SU-DHL-6 (cell line): ENCODE measurements around the gene PHOX2B.

Experiments
- H2AFZ ChIP-seq: fragments of 200-600 bp; sonication (generic); 2 replicates; pipeline ENCODE4 v1.6.1; 2014; ENCODE audit warnings: low read depth, mild to moderate bottlenecking, moderate library complexity, mixed read lengths, antibody characterized with exemption, low read length; ENCODE audit not compliant: severe bottlenecking
- H3F3A ChIP-seq: fragments of 200-600 bp; shearing (Covaris generic); 2 replicates; pipeline ENCODE4 v1.6.0; 2016; ENCODE audit warnings: antibody characterized with exemption, mild to moderate bottlenecking; ENCODE audit not compliant: insufficient read depth
- H3K27ac ChIP-seq: fragments of 200-600 bp; sonication (generic); 2 replicates; pipeline ENCODE4 v1.5.1; 2016; ENCODE audit warnings: low read depth, mild to moderate bottlenecking, low read length, moderate library complexity, mixed read lengths
- H3K27me3 ChIP-seq: fragments of 200-600 bp; sonication (generic), shearing (Covaris generic); 2 replicates; pipeline ENCODE4 v1.6.0; 2014; ENCODE audit warnings: mild to moderate bottlenecking, low read length
- H3K36me3 ChIP-seq: fragments of 200-600 bp; sonication (generic); 2 replicates; pipeline ENCODE4 v1.6.1; 2014; ENCODE audit warnings: mild to moderate bottlenecking, low read length, mixed read lengths
- H3K4me2 ChIP-seq: fragments of 300-600, 200-600 bp; shearing (Covaris generic), sonication (generic); 2 replicates; pipeline ENCODE4 v1.6.0; 2014; ENCODE audit warnings: low read length, low read depth, mild to moderate bottlenecking; ENCODE audit not compliant: poor library complexity, severe bottlenecking
- H3K4me3 ChIP-seq: fragments of 200-600 bp; sonication (generic); 2 replicates; pipeline ENCODE4 v1.5.1; 2014; ENCODE audit warnings: antibody characterized with exemption, low read length, mild to moderate bottlenecking, mixed read lengths; ENCODE audit not compliant: insufficient read depth, poor library complexity, severe bottlenecking
- H3K79me2 ChIP-seq: fragments of 200-600 bp; sonication (generic); 2 replicates; pipeline ENCODE4 v1.6.1; 2014; ENCODE audit warnings: mild to moderate bottlenecking, low read length, moderate library complexity; ENCODE audit not compliant: insufficient read depth
- H3K9ac ChIP-seq: fragments of 200-600 bp; sonication (generic); 2 replicates; pipeline ENCODE4 v1.7.0; 2014; ENCODE audit warnings: mild to moderate bottlenecking, low read length
- H3K9me2 ChIP-seq: fragments of 200-600 bp; sonication (generic); replicated peaks from 2 replicates; pipeline ENCODE4 v1.6.1; 2014; ENCODE audit warnings: low read length; ENCODE audit not compliant: insufficient read depth
- H3K9me3 ChIP-seq: fragments of 200-600 bp; sonication (generic); 2 replicates; pipeline ENCODE4 v1.6.1; 2014; ENCODE audit warnings: low read length, mixed read lengths; ENCODE audit not compliant: insufficient read depth
- H4K20me1 ChIP-seq: fragments of 200-600 bp; sonication (generic); 2 replicates; pipeline ENCODE4 v1.6.1; 2014; ENCODE audit warnings: low read depth, mild to moderate bottlenecking, antibody characterized with exemption, low read length, moderate library complexity, mixed read lengths
- CTCF ChIP-seq: fragments of 200-600 bp; sonication (generic); IDR thresholded peaks from one replicate; pipeline ENCODE4 v1.5.1; 2017; ENCODE audit warnings: antibody characterized with exemption, mild to moderate bottlenecking, low read length, moderate library complexity; ENCODE audit not compliant: insufficient read depth, poor library complexity, severe bottlenecking
- EZH2phosphoT487 ChIP-seq: fragments of 200-600 bp; sonication (generic), shearing (Covaris generic); conservative IDR thresholded peaks from 2 replicates; pipeline ENCODE4 v1.6.1; 2018; ENCODE audit warnings: mild to moderate bottlenecking, antibody characterized with exemption, low read length, moderate library complexity, mixed read lengths

The PHOX2B gene

GRCh38 chr4:41787931-41788330, 39.4 kb upstream of the PHOX2B start:
- Histone ChIP-seq H3K9ac (no peak overlapping the region), H2AFZ (no peak overlapping the region), H3K27me3 (no peaks in the 10 kb centered on the region)

GRCh38 chr4:41785665-41786064, 37.1 kb upstream of the PHOX2B start:
- Histone ChIP-seq H3K4me2 (no peak overlapping the region), H2AFZ (no peak overlapping the region), H3K36me3 (no peaks in the 10 kb centered on the region), H4K20me1 (no peaks in the 10 kb centered on the region), H3F3A (no peaks in the 10 kb centered on the region), H3K79me2 (no peaks in the 10 kb centered on the region), H3K27me3 (no peaks in the 10 kb centered on the region), H3K9ac (no peak overlapping the region), H3K27ac (no peak overlapping the region), H3K4me3 (no peak overlapping the region), H3K9me2 (no peaks in the 10 kb centered on the region), H3K9me3 (no peaks in the 10 kb centered on the region)
- TF ChIP-seq EZH2phosphoT487: no peak
- TF ChIP-seq CTCF: no peak

More at GRCh38 chr4:41787931-41788330, 39.4 kb upstream of the PHOX2B start:
- no peak overlapping the region for H3K4me2 ChIP-seq
- H3K9me2 ChIP-seq: no peaks in the 10 kb centered on the region
- H3K4me3 ChIP-seq: no peak overlapping the region
- H3K79me2 ChIP-seq: no peaks in the 10 kb centered on the region
- H3K9me3 ChIP-seq: no peaks in the 10 kb centered on the region
- H3F3A ChIP-seq: no peaks in the 10 kb centered on the region
- no peaks in the 10 kb centered on the region for H4K20me1 ChIP-seq
- TF ChIP-seq CTCF (no peak), EZH2phosphoT487 (no peak)
- H3K27ac ChIP-seq: no peak overlapping the region
- no peaks in the 10 kb centered on the region for H3K36me3 ChIP-seq

GRCh38 chr4:41784191-41784979, 35.9 kb upstream of the PHOX2B start:
- Histone ChIP-seq H3F3A (no peaks in the 10 kb centered on the region), H3K9ac (no peak overlapping the region), H3K9me3 (no peaks in the 10 kb centered on the region), H3K36me3 (no peaks in the 10 kb centered on the region), H4K20me1 (no peaks in the 10 kb centered on the region), H3K27ac (no peak overlapping the region), H3K4me3 (no peak overlapping the region), H2AFZ (no peak overlapping the region), H3K9me2 (no peaks in the 10 kb centered on the region), H3K79me2 (no peaks in the 10 kb centered on the region), H3K27me3 (no peaks in the 10 kb centered on the region), H3K4me2 (no peak overlapping the region)
- no peak for TF ChIP-seq EZH2phosphoT487
- no peak for TF ChIP-seq CTCF
